Activated B cell treated with CpG ODN at 0.5 μM for 24 hours (primary cell): ENCODE data around the gene AGER. TPM values are rescaled to one million over a fixed set of nuclear protein-coding genes. Genes with fewer than 3 reads are reported as not detected.

Experiments used
- ATAC-seq: fragments of 200-7000 bp; cut with Tn5 transposase; one replicate; pipeline ENCODE4 v1.10.0; 2021; ENCODE audit warnings: low read depth, mild to moderate bottlenecking, moderate library complexity
- CTCF ChIA-PET: fragments of 350-600 bp; sonication (Branson Sonifier 250); formaldehyde crosslinking; loops from one replicate; lab custom pipeline; 2021; ENCODE audit warnings: antibody characterized with exemption; lab: Charles Lee
- POLR2A ChIA-PET: fragments of 350-600 bp; sonication (Branson Sonifier 250); formaldehyde crosslinking; loops from one replicate; lab custom pipeline; 2021; ENCODE audit warnings: antibody characterized with exemption; lab: Charles Lee
- DNase-seq: peaks from one replicate; pipeline ENCODE4 v3.0.0; 2022
- H3K27ac Mint-ChIP-seq: one replicate; pipeline ENCODE4 v1.8.0; 2020; ENCODE audit warnings: mixed read lengths
- H3K27me3 Mint-ChIP-seq: one replicate; pipeline ENCODE4 v1.8.0; 2021; ENCODE audit warnings: mixed read lengths
- H3K36me3 Mint-ChIP-seq: one replicate; pipeline ENCODE4 v1.8.0; 2021; ENCODE audit warnings: low read depth, mixed read lengths
- H3K4me1 Mint-ChIP-seq: one replicate; pipeline ENCODE4 v1.8.0; 2021; ENCODE audit warnings: mixed read lengths
- H3K4me3 Mint-ChIP-seq: one replicate; pipeline ENCODE4 v1.8.0; 2020; ENCODE audit warnings: mild to moderate bottlenecking, mixed read lengths
- H3K9me3 Mint-ChIP-seq: one replicate; pipeline ENCODE4 v1.8.0; 2020; ENCODE audit warnings: mixed read lengths
- CTCF ChIP-seq: fragments of 200-600 bp; IDR thresholded peaks from one replicate; pipeline ENCODE4 v1.8.0; 2022; ENCODE audit warnings: antibody characterized with exemption, mild to moderate bottlenecking
- intact Hi-C: fragments of 100-400 bp; cut with micrococcal nuclease; formaldehyde crosslinking; loops from one replicate; pipeline ENCODE4 v1.15.1; 2024
- total RNA-seq: library from RNA; stranded (reverse); gene quantifications from 2 replicates; pipeline ENCODE4 v1.2.3, GENCODE V29; 2022

The AGER gene
- total RNA-seq, 1 donor from 2014 or later, result 30.8 TPM

GRCh38 chr6:32192608-32193039, 8.6 kb upstream of the AGER start, which contains the start of gene GPSM3:
GPSM3 (minus strand) TSS chr6:32192643; CDS start chr6:32192513, 130 bp downstream.
- ChIA-PET POLR2A (interaction anchor here (0.5 to 5.2 kb wide), 21 partner anchors 10 to 1125 kb away, joined by 3 to 102 read pairs (median 4); partner anchors contain the start of genes AGPAT1, ATF6B, DDX39B and DXO), CTCF (interaction anchor here (0.8 to 1.0 kb wide), 4 partner anchors 38 to 661 kb away, joined by 3 to 5 read pairs (median 4); partner anchors contain the start of genes PSMB9 and TAP1)
- Mint-ChIP-seq H3K4me3 (peak within 1 kb of the TSS; percentile 91), H3K36me3 (peaks cover 47% of the 10 kb centered on the region), H3K27ac (peak within 1 kb of the TSS; percentile 96), H3K27me3 (no peaks in the 10 kb centered on the region), H3K4me1 (peaks cover 80% of the 10 kb centered on the region), H3K9me3 (no peaks in the 10 kb centered on the region)
- no peak for ATAC-seq
- no peak for TF ChIP-seq CTCF
- peak; percentile 59 for DNase-seq
- intact Hi-C loops, result loop anchor here (5.0 to 10.0 kb wide), 2 partner anchors 648 to 750 kb away; partner anchors contain the start of genes ATP6V1G2, DDX39B, HLA-DMB and NFKBIL1

- ChIA-PET CTCF (interaction anchor here (0.8 to 1.0 kb wide), 3 partner anchors 52 to 662 kb away, joined by 3 to 5 read pairs (median 4); partner anchors contain the start of genes PSMB9 and TAP1), POLR2A (interaction anchor here (0.5 to 5.2 kb wide), 21 partner anchors 9 to 1125 kb away, joined by 3 to 102 read pairs (median 5); partner anchors contain the start of genes AGPAT1, ATF6B, DDX39B and DXO)
- H3K4me3 Mint-ChIP-seq, result peak overlapping the region; percentile 91
- H3K27me3 Mint-ChIP-seq, result no peaks in the 10 kb centered on the region
- DNase-seq, result no peak
- ATAC-seq, result no peak
- no peak for TF ChIP-seq CTCF
- peaks cover 54% of the 10 kb centered on the region for H3K36me3 Mint-ChIP-seq
- H3K27ac Mint-ChIP-seq, result peak overlapping the region; percentile 96
- H3K9me3 Mint-ChIP-seq, result no peaks in the 10 kb centered on the region
- intact Hi-C loops, result loop anchor here (2.0 to 10.0 kb wide), 3 partner anchors 37 to 750 kb away; partner anchors contain the start of genes ATP6V1G2, DDX39B, HLA-DMB and NFKBIL1
- H3K4me1 Mint-ChIP-seq, result peaks cover 82% of the 10 kb centered on the region
Measured at GRCh38 chr6:32191696-32192607, 7.9 kb upstream of the AGER start.

GRCh38 chr6:32190911-32191677, 7.0 kb upstream of the AGER start:
- Mint-ChIP-seq H3K27ac (peak overlapping the region; percentile 96), H3K27me3 (no peaks in the 10 kb centered on the region), H3K4me1 (peaks cover 83% of the 10 kb centered on the region), H3K9me3 (no peaks in the 10 kb centered on the region), H3K4me3 (peak overlapping the region; percentile 91), H3K36me3 (peaks cover 58% of the 10 kb centered on the region)
- ATAC-seq, result no peak
- POLR2A ChIA-PET, result interaction anchor here (0.7 to 5.2 kb wide), 15 partner anchors 9 to 1086 kb away, joined by 3 to 102 read pairs (median 6); partner anchors contain the start of genes AGPAT1, ATF6B, BAG6 and BRD2
- intact Hi-C loops, result loop anchor here (1.0 to 10.0 kb wide), 5 partner anchors 13 to 751 kb away; partner anchors contain the start of genes ATF6B, ATP6V1G2, DDX39B and HLA-DMB
- CTCF ChIA-PET, result no interaction called here
- TF ChIP-seq CTCF, result no peak
- DNase-seq, result no peak

GRCh38 chr6:32190054-32190851, 6.2 kb upstream of the AGER start, which contains the start of gene PBX2:
PBX2 (minus strand) TSS chr6:32190202; CDS start chr6:32189915, 287 bp downstream.
- H3K9me3 Mint-ChIP-seq, result no peaks in the 10 kb centered on the region
- ChIA-PET CTCF (no interaction called here), POLR2A (interaction anchor here (0.6 to 5.2 kb wide), 31 partner anchors 8 to 1976 kb away, joined by 3 to 102 read pairs (median 4); partner anchors contain the start of genes AGPAT1, ATF6B, BAG6 and BRD2)
- TF ChIP-seq CTCF, result no peak
- intact Hi-C loops, result loop anchor here (1.0 to 10.0 kb wide), 5 partner anchors 12 to 752 kb away; partner anchors contain the start of genes ATF6B, ATP6V1G2, DDX39B and HLA-DMB
- DNase-seq (peak; percentile 61), ATAC-seq (peak; percentile 86)
- peaks cover 60% of the 10 kb centered on the region for H3K36me3 Mint-ChIP-seq
- H3K4me3 Mint-ChIP-seq, result peak within 1 kb of the TSS; percentile 91
- H3K4me1 Mint-ChIP-seq, result peaks cover 85% of the 10 kb centered on the region
- no peaks in the 10 kb centered on the region for H3K27me3 Mint-ChIP-seq
- H3K27ac Mint-ChIP-seq, result peak within 1 kb of the TSS; percentile 96
